Body of pancreas (tissue), 4 donors: Measurements from ENCODE around the gene PLEKHB1.

Experiments used
- POLR2A ChIP-seq, 3 donors: fragments of 450-650 bp; IDR thresholded peaks; one replicate each; pipeline ENCODE4 v1.6.1; 2016; ENCODE audit warnings: antibody characterized with exemption in 3 of 3, mild to moderate bottlenecking in 2 of 3
- TF ChIP-seq, protein P1 (sequence below), 7 experiments: fragments of 450-650 bp in 4 of 7; fragments of 200-600 bp in 3 of 7; sonication (generic) in 3 of 7; IDR thresholded peaks; one replicate each; pipeline ENCODE4 v1.5.1; 2016 to 2019; ENCODE audit warnings: antibody characterized with exemption in 7 of 7

DNA sequence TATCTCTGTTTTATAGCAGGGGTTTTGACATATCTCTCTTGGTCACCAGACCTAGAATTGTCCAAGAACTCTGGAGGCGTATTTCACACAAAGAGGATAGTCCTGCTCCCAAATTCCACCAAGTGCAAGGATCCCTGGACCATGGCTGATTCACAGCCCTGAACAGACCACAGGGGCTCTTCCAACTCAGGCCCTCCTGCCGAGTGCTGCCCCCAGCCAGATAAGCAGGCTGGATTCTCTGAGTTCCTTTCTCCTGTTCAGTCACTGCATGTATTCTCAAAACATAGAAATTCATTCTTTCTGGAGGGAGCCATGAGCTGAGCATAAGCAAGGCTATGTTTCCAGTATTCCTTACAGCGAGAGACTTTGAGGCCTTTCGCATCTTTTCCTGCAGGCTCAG is 13.4 kb upstream of the PLEKHB1 start:
- TF ChIP-seq, protein P1, sequence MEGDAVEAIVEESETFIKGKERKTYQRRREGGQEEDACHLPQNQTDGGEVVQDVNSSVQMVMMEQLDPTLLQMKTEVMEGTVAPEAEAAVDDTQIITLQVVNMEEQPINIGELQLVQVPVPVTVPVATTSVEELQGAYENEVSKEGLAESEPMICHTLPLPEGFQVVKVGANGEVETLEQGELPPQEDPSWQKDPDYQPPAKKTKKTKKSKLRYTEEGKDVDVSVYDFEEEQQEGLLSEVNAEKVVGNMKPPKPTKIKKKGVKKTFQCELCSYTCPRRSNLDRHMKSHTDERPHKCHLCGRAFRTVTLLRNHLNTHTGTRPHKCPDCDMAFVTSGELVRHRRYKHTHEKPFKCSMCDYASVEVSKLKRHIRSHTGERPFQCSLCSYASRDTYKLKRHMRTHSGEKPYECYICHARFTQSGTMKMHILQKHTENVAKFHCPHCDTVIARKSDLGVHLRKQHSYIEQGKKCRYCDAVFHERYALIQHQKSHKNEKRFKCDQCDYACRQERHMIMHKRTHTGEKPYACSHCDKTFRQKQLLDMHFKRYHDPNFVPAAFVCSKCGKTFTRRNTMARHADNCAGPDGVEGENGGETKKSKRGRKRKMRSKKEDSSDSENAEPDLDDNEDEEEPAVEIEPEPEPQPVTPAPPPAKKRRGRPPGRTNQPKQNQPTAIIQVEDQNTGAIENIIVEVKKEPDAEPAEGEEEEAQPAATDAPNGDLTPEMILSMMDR (IDR thresholded peaks at IDR 0.05): no peak
- TF ChIP-seq POLR2A (IDR thresholded peaks at IDR 0.05): no peak
